Loucy (cell line): ENCODE data around the gene ATF5.

Source experiments
- EZH2phosphoT487 ChIP-seq: fragments of 200-600 bp; IDR thresholded peaks from 2 replicates; pipeline ENCODE4 v1.6.1; 2018; ENCODE audit warnings: antibody characterized with exemption, mild to moderate bottlenecking, moderate library complexity, borderline replicate concordance
- TF ChIP-seq, protein P1 (sequence below): fragments of 200-600 bp; sonication (generic); conservative IDR thresholded peaks from 2 replicates; pipeline ENCODE4 v1.5.1; 2014; ENCODE audit warnings: mild to moderate bottlenecking, antibody characterized with exemption, low read length

DNA sequence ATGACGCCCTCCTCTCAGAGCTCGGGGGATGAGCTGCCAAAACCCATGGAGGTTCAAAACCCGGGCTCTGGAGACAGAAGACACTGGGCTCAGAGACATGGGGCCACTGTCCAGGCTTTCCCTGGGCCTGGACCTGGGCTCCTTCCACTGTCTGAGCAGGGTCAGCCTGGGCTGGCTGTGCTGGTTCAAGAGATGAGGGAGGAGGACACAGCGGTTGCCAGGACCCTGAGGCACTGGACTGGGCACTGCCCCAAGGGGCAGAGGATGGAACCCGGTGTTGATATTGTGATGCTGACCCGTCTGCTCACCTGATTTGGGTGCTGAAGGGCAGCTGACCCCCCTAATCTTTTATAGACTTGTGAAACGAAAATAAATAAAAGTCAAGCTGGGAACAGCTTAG, 46.0 kb downstream of the ATF5 start:
- TF ChIP-seq, protein P1, sequence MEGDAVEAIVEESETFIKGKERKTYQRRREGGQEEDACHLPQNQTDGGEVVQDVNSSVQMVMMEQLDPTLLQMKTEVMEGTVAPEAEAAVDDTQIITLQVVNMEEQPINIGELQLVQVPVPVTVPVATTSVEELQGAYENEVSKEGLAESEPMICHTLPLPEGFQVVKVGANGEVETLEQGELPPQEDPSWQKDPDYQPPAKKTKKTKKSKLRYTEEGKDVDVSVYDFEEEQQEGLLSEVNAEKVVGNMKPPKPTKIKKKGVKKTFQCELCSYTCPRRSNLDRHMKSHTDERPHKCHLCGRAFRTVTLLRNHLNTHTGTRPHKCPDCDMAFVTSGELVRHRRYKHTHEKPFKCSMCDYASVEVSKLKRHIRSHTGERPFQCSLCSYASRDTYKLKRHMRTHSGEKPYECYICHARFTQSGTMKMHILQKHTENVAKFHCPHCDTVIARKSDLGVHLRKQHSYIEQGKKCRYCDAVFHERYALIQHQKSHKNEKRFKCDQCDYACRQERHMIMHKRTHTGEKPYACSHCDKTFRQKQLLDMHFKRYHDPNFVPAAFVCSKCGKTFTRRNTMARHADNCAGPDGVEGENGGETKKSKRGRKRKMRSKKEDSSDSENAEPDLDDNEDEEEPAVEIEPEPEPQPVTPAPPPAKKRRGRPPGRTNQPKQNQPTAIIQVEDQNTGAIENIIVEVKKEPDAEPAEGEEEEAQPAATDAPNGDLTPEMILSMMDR: no peak
- no peak for TF ChIP-seq EZH2phosphoT487
